Measurements from ENCODE around the gene LCT.

LCT gene

DNA sequence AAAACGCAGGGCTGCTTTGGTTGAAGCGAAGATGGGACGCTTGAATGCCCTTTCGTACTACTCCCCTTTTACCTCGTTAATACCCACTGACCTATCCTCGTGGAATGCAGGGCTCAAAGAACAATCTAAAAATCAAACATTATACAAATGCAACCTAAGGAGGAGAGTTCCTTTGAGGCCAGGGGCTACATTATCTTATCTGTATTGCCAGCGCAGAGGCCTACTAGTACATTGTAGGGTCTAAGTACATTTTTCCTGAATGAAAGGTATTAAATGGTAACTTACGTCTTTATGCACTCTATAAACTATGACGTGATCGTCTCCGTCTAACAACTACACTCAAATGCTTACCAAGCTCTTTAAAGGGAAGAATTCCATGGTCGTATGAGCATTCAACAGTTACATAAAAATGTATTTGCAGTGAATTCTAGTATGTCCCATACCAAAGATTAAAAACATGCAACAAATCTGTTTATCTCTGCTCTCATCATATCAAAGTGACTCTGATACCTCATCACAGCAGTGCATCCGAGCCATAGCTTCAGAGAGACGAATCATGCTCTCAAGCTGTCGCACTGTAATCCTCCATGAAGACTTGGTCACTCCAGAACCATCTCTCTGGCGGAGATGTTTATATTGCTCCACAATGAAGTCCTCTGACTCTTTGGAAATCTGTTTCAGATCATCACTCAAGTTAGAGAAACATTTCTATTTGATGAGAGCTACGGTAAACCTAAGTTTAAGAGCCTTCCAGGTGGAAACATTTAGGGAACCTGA lies 14.1 kb upstream of the LCT start:
- in situ Hi-C loops (cut with HindIII; ENCODE audit: low sequenced_read_pairs) = no loop called here
- TF ChIP-seq, protein P1, sequence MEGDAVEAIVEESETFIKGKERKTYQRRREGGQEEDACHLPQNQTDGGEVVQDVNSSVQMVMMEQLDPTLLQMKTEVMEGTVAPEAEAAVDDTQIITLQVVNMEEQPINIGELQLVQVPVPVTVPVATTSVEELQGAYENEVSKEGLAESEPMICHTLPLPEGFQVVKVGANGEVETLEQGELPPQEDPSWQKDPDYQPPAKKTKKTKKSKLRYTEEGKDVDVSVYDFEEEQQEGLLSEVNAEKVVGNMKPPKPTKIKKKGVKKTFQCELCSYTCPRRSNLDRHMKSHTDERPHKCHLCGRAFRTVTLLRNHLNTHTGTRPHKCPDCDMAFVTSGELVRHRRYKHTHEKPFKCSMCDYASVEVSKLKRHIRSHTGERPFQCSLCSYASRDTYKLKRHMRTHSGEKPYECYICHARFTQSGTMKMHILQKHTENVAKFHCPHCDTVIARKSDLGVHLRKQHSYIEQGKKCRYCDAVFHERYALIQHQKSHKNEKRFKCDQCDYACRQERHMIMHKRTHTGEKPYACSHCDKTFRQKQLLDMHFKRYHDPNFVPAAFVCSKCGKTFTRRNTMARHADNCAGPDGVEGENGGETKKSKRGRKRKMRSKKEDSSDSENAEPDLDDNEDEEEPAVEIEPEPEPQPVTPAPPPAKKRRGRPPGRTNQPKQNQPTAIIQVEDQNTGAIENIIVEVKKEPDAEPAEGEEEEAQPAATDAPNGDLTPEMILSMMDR (IDR thresholded peaks at IDR 0.05; ENCODE audit: low read depth, low read length, missing control alignments) = no peak
- no peak for DNase-seq (ENCODE audit: low read depth)
- no peak overlapping the region for H3K4me3 ChIP-seq (ENCODE audit: low read depth, low read length)

DNA sequence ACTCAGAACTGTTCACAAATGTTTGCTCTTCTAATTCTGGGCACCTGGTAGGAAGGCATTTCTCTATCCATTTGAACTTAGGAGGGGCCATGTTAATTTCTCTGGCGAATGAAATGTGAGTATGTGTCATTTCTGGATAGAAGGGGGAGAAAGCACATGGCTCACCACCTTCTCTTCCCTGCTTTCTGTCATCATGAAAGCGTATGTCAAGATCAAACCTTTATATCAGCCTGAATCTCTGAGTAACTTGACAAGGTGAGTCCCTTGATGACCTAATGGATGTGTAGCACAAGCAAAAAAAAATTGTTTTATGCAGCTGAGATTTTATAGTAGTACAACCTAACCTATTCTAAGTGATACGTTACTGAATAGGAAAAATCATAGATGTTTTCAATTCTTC lies 12.1 kb upstream of the LCT start:
- DNase-seq (ENCODE audit: low read depth) = no peak
- in situ Hi-C loops (cut with HindIII; ENCODE audit: low sequenced_read_pairs) = no loop called here
- TF ChIP-seq, protein P1 (IDR thresholded peaks at IDR 0.05; ENCODE audit: low read depth, low read length, missing control alignments) = no peak
- no peak overlapping the region for H3K4me3 ChIP-seq (ENCODE audit: low read depth, low read length)

DNA sequence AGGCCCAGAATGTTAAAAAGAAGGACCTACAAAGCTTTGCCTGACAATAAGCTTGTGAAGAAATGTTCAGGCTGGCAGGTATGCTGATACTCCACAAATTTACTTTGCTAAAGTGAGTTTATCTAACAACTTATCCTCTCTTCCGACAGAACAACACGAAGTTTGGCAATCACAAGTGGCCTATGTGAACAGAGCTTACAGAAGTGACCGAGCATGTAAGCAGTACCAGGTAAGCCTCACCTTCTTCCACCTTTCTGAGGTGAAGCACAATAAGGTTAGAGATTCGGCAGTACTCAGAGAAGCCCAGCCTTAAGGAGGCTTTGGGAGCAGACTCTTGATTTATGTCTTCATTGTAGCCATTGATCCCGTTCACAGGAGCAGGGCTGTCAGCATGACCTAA lies 9.0 kb upstream of the LCT start:
- in situ Hi-C loops (cut with HindIII; ENCODE audit: low sequenced_read_pairs) = no loop called here
- TF ChIP-seq, protein P1 (IDR thresholded peaks at IDR 0.05; ENCODE audit: low read depth, low read length, missing control alignments) = no peak
- DNase-seq (ENCODE audit: low read depth) = no peak
- H3K4me3 ChIP-seq (ENCODE audit: low read depth, low read length) = no peak overlapping the region

DNA sequence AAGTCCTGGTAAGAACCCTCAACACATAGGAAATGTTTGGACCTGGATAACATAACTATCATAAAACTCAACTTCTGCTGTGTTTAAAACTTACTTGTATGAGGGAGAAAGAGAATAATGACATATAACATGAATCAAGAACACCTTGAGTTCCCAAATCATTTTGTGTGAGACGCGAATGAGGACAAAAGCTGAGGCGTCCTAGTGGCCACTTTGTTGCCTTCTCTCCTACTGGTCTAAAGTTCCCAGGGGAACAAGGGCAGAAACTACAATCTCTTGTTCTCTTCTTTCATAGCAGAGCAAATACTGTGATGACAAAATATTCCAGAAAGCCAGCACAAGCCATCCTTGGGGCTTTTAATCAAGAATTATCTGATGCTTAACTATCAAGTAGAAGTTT lies 8.3 kb upstream of the LCT start:
- TF ChIP-seq, protein P1 (IDR thresholded peaks at IDR 0.05; ENCODE audit: low read depth, low read length, missing control alignments) = no peak
- no peak for DNase-seq (ENCODE audit: low read depth)
- H3K4me3 ChIP-seq (ENCODE audit: low read depth, low read length) = no peak overlapping the region
- in situ Hi-C loops (cut with HindIII; ENCODE audit: low sequenced_read_pairs) = no loop called here

- DNase-seq (ENCODE audit: low read depth) = no peak
- no peak overlapping the region for H3K4me3 ChIP-seq (ENCODE audit: low read depth, low read length)
- in situ Hi-C loops (cut with HindIII; ENCODE audit: low sequenced_read_pairs) = no loop called here
Observed at GRCh38 chr2:135844301-135844895, 7.4 kb upstream of the LCT start.

DNA sequence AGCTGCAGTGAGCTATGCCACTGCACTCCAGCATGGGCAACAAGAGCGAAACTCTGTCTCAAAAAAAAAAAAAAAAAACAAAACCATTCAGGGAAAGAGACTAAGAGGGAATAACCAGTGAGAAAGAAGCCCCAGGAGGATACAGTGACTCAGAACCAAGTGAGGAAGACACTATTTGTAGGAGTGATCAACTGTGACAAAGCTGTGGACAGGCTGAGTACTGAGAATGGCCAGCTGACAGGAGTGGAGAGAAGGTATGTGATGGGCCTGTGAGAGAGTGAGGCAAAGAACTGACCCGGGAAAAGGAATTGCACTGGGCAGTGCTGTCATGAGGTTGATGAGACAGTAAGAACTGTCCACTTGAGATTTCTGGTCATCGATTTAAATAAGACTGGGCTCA lies 6.7 kb upstream of the LCT start:
- in situ Hi-C loops (cut with HindIII; ENCODE audit: low sequenced_read_pairs) = no loop called here
- H3K4me3 ChIP-seq (ENCODE audit: low read depth, low read length) = no peak overlapping the region
- DNase-seq (ENCODE audit: low read depth) = no peak
- TF ChIP-seq, protein P1 (IDR thresholded peaks at IDR 0.05; ENCODE audit: low read depth, low read length, missing control alignments) = no peak

More at GRCh38 chr2:135844301-135844895, 7.4 kb upstream of the LCT start:
- TF ChIP-seq, protein P1 (IDR thresholded peaks at IDR 0.05; ENCODE audit: low read depth, low read length, missing control alignments) = no peak

Data from astrocyte of the cerebellum (primary cell).